NCI-H1092 (cell line): ENCODE results near the gene WFDC9.
A peak's percentile ranks its signal among the peaks of the same experiment; 100 is the strongest.
"Not testable (repeated sequence)": the region's sequence is repeated elsewhere in the genome, so short reads cannot be mapped to it uniquely, and the experiment has no call there.

Source experiments
- DNase-seq: peaks from one replicate; lab custom pipeline; 2025; lab: John Stamatoyannopoulos, UW

WFDC9 gene

DNA sequence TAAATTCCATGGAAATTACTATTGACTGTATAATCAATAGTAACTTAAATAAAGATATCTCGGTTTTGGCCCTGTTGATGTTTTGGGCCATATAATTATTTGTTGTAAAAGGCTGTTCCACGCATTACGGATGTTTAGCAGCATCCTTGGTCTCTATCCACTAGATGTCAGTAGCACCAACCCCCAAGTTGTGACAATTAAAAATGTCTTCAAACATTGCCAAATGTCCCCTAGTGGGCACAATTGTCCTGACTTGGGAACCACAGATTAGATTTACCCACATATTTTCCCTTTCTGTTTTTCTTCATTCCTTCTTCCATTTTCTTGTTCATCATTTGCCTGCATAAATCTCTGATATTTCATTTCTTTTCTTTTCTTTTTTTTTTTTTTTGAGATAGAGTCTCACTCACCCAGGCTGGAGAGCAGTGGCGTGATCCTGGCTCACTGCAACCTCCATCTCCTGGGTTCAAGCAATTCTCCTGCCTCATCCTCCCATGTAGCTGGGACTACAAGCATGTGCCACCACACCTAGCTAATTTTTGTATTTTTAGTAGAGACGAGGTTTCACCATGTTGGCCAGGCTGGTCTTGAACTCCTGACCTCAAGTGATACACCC lies 38.4 kb downstream of the WFDC9 start:
- DNase-seq, result peak; percentile 16

DNA sequence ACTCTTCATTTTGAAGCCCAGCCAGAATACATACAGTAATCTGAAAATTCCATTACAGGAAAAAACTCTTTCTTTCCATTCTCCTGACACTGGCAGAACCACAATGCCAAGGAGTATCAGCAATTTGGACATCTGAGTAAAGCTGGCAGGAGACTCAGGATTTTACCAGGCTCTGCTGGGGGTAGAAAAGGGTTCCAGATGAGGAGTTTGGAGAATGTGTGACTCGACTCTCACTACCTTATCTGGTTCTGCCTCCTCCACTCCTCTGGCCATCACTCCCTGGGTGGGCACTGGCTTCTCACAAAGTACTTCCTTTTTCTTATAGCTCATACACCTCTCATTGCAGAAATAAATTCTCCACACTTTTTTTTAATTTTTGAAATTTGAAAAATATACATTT lies 41.4 kb downstream of the WFDC9 start:
- no peak for DNase-seq

DNA sequence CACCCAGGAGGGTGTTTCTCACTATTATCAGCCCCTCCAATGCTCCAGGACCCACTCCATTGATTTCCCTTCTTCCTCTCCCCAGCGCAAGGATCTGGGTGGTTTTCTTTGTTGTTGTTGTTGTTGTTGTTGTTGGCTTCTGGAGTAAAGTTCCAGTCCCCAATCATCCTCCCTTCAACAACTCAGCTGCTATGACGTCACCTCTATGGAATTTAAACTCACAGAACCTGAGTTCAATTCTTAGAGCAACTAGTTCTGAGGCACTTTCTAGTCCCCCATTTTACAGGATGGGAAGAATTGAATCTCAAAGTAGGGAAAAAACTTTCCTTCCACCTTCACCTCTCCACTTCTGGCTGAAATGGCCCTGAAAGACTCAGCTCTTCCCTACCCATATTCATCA lies 42.3 kb downstream of the WFDC9 start:
- DNase-seq, result no peak

DNA sequence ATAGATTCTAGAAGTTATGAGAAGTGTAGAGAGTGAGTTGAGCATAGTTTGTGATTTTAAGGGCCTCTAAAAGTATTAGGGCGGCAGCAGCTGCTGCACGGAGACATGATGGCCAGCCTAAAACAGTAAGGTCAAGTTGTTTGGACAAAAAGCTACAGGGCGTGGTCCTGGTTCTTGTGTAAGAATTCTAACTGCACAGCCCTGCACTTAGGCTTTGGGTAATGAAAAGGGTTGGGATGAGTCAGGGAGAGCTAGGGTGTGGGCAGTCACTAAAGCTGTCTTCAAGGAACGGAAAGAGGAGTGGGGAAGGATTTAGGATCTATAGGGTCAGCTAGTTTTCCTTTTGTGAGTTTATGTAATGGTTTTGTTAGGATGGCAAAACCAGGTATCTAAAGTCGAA lies 45.1 kb downstream of the WFDC9 start:
- not testable (repeated sequence) for DNase-seq

GRCh38 chr20:45584294-45584693 lies 46.8 kb downstream of the WFDC9 start:
- DNase-seq, result not testable (repeated sequence)

DNA sequence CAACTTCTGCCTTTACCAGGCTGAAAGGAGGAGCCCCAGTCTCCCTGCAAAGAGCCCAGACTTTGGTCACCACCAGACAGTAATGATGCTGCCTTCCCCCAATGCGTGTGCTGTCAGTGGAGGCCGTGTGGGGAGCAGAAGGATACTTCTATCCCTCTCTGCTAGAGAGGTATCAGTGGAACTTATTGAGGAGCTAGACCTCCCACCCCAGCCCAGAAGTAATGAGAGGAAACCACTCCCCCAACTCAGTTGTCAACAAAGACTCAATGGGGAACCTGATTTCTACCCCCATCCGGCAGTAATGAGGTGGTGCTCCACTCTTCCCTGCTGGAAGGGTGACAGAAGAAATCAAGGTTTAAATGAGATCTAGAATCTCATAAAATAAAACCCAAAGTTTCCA lies 47.6 kb downstream of the WFDC9 start:
- no peak for DNase-seq

GRCh38 chr20:45581702-45582101 lies 49.4 kb downstream of the WFDC9 start:
- DNase-seq, result no peak

GRCh38 chr20:45579184-45579583 lies 51.9 kb downstream of the WFDC9 start, which contains the start of gene WFDC8:
Gene WFDC8, minus strand, starts transcription at chr20:45579284. Its CDS starts 37 bp downstream, at chr20:45579247.
- no peak for DNase-seq

- no peak for DNase-seq
Observed at GRCh38 chr20:45578231-45578630, 52.9 kb downstream of the WFDC9 start.

DNA sequence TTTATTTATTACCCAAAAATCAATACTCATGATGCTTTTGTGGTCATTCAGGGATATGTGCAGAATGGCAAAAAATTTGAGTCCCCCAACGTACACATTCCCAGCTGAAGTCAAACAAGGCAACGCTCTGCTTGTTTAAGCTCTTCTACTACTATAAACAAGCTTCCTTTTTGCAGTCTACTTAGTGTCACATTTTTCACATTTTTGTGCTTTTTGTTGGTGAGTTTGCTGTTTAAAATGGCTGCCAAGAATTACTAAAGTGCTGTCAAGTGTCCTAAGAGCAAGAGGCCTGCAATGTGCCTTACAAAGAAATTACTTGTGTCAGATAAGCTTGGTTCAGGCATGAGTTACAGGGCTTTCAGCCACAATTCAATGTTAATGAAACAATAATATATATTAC lies 54.1 kb downstream of the WFDC9 start:
- no peak for DNase-seq

DNA sequence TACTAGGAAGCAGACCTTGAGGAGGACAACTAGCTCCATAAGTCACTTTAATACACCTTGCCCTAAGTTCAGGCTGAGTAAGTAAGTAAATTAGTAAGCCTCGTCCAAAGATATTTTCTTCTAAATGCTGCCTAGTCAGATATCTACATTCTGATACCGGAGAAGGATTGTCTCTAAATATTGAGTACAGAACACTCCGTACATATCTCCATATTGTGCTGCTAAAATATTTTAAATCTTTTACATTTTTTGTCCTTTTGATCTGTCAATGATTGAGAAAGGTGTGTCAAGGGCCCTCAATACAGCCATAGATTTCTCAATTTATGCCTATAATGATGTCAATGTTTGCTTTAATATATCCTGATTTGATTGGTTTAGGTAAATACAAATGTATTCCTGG lies 55.2 kb downstream of the WFDC9 start:
- no peak for DNase-seq

- not testable (repeated sequence) for DNase-seq
Observed at GRCh38 chr20:45569650-45570049, 61.4 kb downstream of the WFDC9 start.

- DNase-seq, result no peak
Observed at GRCh38 chr20:45564760-45565276, 66.3 kb downstream of the WFDC9 start.
